Embryonic facial prominence (tissue), 1 donor: ENCODE results near the gene RAB40AL.
"Not testable (repeated sequence)": the region's sequence is repeated elsewhere in the genome, so short reads cannot be mapped to it uniquely, and the experiment has no call there.

Source experiments
- DNase-seq: peaks from one replicate; pipeline ENCODE4 v3.0.0-alpha.2; 2016; ENCODE audit errors: extremely low spot score

Gene RAB40AL, protein sequence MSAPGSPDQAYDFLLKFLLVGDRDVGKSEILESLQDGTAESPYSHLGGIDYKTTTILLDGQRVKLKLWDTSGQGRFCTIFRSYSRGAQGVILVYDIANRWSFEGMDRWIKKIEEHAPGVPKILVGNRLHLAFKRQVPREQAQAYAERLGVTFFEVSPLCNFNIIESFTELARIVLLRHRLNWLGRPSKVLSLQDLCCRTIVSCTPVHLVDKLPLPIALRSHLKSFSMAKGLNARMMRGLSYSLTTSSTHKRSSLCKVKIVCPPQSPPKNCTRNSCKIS

DNA sequence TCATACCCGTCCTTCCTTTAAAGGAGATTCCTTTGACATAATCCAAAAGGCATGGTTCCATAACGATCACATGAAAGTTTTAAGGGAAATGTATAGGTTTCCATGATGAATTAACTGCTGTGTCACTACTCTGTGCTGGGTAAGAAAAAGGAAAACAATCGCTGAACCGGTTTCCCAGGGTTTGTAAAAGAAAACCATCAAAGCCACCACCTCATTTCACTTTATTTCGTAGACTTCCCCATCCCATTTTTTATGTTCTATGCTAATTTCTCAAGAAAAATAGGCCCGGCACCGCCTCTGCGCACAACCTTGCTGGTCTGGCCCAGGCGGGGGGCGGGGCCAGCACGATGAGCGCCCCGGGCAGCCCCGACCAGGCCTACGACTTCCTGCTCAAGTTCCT, at the start of gene RAB40AL:
TSS of gene RAB40AL (plus strand) at position 301 of the 400 bp plus-strand sequence. CDS start at position 348, 47 bp downstream.
- DNase-seq, result not testable (repeated sequence)

DNA sequence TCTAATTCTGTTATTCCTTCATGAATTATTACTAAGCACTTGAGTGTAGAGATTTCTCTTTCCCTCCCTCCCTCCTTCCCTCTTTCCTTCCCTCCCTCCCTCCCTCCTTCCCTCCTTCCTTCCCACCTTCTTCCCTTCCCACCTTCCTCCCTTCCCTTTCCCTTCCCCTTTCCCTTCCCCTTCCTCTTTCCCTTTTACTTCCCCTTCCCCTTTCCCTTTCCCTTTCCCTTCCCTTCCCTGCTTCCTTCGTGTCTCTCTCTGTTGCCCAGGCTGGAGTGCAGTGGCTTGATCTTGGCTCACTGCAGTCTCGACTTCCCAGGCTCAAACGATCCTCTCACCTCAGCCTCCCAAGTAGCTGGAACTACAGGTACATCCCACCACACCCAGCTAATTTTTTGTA, 49.4 kb upstream of the RAB40AL start:
- DNase-seq, result no peak

DNA sequence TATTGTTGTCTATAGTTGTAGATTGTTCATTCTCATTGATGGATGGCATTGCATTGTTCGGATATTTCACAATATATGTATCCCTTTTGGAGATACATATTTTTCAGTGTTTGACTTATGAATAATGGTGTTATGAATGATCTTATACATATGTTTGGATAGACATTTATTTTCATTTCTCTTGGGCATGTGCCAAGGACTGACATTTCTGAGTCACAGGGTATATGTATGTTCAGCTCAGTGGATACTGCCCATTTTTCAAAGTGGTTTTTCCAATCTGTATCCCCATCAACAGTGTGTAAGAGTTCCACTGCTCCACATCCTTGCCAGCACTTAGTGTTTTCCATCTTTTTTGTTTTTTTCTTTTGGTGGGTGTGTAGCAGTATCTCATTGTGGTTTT, 45.0 kb upstream of the RAB40AL start:
- no peak for DNase-seq

DNA sequence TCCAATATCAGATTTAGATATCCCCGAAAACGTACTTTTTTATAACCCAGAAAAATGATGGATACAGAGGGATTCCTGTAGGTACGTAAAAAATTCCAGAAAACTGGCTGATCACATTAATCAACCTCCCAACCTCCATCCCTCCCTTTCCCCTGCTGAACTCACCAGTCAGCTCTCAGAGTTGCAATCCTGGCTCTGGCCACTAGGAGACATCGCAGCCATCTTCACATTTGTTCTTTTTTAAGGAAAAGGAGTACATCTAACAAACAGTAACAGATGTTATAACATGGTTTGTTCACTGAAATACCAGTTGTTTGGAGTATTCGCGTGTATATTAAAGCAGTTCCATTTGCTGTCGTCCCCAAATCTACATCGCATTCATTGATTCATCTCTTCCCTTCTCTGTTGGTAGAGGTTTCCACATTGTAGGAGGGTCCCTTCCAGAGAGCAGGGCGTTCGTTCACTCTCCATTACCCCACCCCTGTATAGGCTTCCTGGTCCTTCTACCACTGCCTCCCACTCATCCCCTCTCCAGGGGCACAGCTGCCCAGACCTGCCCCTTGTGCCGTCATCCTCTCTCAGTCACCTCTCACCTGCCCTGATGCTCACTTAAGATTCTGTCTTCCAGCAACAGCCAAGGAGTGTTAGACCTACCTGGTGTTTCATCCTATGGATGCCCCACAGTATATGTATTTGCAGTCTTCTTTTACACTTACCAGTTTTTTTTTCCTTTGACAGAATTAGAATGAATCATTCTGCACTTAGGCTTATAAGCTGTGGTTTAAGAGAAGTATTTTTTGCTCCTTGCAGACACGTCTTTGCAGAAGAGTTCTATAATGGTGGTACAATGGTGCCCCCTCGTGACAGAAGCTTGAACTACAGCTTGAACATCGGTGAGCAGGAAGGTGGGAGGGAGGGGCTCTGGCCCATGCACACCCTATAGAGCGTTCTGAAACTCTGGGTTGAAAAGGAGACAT, 36.8 kb upstream of the RAB40AL start:
- DNase-seq, result no peak

DNA sequence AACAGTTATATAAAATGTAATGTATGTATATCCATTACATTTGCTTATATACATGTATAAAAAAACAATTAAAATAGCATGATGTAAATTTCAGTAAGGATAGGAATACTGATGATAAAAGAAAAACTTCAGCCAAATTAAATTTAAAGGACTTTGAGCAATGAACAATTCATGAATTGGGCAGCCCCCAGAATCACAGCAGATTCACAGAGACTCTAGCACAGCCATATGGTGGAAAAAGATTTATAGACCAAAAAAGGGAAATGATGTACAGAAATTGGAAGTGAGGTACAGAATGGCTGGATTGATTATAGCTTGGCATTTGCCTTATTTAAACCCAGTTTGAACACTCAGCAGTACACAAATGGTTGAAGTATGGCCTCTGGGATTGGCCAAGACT, 34.7 kb upstream of the RAB40AL start:
- no peak for DNase-seq

DNA sequence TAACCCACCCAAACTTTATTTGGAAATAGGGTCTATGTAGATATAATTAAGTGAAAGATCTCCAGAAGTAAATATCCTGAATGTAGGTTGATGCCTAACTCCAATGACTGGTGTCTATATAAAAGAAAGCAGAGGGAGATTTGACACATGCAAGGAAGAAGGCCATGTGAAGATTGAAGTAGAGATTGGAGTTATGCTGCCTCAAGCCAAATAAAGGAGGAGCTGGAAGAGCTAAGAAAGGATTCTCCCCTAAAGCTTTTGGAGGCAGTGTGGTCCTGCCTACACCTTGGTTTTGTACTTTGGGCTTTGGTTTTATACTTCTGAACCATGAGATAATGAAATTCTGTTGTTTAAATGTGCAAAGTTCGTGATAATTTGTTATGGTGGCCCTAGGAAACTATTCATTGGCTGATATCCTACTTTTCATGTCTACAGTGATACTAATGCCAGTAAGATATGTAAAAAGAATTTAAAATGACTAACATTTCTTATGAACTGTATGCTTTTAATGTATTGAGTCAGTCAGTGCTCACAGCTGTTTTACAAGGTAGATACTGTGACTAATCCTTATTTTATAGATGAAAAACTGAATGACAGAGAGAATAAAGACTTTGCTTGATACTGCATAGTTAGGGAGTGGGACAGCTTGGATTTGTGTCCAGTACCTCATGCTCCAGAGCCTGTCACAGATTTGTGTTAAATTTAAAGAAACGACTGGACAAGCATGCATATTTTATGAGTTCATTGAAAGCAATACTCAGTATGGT, 5.9 kb upstream of the RAB40AL start:
- DNase-seq, result no peak

DNA sequence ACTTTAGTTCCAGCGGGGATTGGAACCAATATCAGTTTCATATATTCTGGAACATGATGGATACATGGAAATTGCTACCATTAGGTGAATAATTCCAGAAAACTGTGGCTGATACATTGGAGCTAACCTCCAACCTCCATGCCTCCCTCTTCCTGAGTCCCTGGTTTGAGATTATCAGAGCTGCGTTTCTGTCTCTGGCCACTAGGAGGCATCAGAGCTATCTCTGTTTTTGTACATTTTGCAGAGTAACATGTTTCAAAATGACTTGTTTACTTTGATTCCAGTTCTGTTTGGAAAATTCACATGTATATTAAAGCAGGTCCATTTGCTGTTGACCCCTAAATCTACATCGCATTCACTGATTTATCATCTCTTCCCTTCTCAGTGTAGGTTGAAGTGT, 2.4 kb upstream of the RAB40AL start:
- no peak for DNase-seq

DNA sequence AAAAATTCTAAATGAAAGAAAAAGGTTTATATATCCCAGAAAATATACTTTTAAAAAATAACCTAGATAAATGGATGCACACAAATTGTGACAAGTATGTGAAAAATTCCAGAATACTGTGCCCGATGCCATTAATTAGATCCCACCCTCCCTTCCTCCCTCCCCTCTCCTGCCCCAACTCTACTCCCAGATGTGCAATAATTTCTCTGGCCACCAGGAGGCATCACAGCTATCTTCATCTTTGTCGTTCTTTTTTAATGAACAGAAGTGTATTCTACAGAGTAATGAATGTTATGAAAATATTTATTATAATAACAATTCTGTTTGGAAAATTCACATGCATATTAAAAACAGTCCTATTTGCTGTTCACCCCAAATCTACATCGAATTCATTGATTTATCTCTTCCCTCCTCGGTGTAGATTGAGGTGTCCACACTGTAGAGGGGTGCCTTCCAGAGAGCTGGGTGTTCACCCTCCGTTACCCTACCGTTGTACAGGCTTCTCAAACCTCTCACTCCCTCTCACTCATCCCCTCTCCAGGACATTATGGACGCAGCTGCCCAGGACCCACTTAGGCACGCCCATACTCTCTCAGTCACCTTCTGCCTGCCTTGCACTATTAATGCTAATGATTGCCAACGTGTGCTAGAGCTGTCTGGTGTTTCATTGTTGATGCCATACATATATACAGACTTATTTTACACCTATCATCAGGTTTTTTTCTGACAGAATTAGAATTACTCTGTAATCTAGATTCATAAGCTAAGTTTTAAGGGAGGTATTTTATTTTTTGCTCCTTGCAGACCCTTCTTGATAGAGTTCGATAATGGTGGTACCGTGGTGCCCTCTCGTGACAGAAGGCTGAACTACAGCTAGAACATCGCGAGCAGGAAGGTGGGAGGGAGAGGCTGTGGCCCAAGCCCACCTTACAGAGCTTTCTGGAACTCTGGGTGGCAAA, 14.1 kb downstream of the RAB40AL start:
- no peak for DNase-seq

DNA sequence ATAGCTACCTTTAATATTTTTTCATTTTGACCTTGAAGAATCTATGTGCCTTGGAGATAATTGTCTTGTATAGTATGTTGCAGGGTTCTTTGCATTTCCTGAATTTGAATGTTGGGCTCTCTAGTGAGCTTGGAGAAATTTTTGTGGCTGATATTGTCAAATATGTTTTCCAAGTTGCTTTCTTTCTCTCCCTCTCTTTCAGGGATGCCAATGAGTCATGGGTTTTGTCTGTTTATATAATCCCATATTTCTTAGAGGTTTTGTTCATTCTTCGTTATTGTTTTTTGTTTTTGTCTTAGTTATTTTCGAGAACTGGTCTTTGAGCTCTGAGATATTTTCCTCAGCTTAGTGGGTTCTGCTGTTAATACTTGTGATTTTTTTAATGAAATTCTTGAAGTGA, 20.7 kb downstream of the RAB40AL start:
- no peak for DNase-seq

DNA sequence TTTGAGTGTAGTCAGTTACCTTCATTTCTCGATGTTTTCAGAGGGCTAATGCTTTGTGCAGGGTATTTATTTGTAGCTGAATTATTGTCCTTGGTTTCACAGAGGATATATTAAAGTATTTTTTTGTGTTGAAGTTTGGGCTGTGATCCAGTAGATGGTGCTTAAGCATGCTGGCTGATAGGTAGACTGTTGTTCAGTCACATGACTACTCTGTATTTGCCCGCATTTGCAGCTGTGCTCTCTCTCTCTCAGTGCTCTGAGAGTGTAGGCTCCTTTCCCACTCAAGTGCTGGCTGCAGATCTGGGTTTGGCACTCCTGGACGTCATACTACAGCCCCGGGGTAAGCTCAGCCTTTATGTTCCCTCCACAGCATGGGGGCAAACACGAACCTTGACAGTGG, 21.7 kb downstream of the RAB40AL start:
- no peak for DNase-seq

DNA sequence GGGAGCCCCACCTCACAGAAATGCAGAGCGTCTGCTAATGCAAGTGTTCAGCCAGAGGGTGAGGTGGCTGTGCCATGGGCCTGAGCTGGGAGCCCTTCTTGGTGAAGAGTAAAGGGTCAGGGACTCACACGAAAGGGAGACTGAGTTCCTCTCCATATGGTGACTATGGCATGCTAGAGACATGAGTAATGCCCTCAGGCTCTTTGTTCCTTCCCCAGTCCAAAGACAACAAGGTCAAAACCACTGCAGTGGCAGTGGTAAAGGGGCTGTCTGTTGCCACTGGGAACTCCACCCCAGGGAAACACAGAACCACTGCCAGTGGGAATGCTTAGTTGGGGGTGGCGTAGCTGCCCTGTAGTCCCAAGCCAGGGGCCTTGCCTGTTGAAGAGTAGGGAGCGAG, 22.4 kb downstream of the RAB40AL start:
- no peak for DNase-seq

DNA sequence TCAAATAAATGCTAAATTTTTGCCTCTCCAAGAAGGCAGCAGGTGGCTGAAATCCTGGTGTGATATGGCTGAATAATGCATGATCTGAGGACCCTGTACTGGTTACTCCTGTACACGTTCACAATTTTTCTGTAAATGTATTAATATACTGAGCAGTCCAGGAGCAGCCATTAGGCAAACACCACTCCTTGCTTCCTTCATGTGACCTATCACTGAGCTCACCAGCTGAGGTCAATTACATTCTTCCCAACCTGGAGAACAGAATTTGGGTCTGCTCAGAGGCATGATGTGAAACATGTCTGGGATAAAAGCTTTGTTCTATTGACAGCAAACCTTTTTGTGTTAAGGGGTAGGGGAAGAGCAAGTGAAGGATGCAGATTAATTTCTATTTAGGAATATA, 26.9 kb downstream of the RAB40AL start:
- no peak for DNase-seq

DNA sequence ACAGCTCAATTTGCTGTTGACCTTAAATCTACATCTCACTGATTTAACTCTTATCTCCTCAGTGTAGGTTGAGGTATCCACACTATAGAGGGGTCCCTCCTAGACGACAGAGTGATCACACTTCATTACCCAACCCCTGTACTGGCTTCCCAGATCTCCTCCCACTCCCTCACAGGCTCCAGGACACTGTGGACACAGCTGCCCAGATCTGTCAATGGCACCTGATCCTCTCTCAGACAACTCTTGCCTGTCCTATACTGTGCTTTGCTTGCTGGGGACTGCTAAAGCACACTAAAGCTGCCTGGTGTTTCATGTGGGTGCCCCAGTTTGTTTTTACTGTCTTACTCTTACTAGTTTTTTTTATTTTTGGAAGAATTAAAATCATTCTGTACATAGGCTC, 27.9 kb downstream of the RAB40AL start:
- no peak for DNase-seq

DNA sequence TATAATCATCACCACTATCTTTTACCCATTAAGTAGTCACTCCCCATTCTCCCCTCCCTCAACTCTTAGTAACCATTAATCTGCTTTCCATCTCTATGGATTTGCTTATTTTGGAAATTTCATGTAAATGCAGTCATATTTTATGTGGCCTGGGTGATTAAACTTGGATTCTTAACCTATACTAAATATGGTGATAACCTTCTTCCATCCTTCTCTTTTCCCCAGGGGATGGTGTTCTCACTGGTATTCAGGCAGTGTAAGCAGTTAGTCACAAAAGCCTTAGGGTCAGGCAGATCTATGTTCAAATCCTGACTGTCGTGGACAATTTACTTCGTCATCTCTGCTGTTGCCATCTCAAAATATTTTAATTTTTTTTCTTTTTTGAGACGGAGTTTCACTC, 29.6 kb downstream of the RAB40AL start:
- DNase-seq, result no peak

DNA sequence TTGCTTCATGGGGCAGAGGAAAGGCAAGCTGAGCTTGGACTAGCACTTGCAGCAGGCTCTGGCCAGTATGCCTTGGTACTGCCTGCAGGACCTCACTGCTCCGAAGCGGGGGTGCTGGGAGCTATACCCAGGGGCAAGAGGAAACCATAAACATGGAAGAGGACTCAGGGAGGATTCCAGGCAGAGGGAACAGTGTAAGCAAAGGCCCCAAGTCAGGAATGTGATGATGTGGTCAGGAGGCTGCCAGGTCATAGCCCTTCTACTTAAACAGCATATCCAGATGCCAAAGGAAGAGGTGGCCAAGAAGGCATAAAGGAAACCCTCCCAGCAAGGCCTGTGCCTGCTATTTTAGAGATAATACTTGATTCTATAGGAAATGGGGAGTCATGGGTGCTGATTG, 31.1 kb downstream of the RAB40AL start:
- no peak for DNase-seq

DNA sequence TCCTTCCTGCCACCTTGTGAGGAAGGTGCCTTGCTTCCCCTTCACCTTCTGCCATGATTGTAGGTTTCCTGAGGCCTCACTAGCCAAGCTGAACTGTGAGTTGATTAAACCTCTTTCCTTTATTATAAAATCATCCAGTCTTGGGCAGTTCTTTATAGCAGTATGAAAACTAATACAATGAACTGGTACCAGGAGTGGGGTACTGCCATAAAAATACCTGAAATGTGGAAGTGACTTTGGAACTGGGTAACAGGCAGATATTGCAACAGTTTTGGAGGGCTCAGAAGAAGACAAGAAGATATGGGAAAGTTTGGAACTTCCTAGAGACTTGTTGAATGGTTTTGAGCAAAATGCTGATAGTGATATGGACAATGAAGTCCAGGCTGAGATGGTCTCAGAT, 34.5 kb downstream of the RAB40AL start:
- DNase-seq, result not testable (repeated sequence)

DNA sequence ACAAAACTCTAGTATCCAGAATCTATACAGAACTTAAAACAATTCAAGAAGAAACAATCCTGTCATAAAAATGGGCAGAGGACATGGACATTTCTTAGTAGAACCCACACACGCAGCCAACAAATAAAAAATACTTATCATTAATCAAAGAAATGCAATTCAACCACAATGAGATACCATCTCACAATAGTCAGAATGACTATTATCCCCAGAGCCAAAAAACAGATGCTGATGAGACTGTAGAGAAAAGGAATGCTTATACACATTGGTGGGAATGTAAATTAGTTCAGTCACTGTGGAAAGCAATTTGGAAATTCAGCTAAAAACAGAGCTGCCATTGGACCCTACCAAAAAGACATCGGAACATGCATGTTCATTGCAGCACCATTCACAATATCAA, 37.9 kb downstream of the RAB40AL start:
- DNase-seq, result no peak

DNA sequence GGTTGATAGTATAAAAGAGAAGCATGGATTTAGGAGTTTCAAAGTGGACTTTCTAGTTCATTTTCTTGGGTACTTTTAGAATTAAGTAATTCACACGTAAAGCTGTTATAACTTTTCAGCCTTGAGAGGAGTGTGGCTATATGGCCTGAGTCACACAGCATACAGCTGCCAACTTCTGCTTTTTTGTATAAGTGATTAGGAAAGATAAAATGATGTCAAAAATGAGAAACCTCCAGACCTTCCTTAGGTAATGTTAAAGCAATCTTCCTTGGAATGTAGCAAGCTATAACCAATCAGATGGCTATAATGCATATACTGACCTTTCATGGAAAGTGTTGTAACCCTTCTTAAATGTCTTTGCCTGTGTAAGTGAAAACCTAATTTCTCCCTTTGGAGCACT, 39.2 kb downstream of the RAB40AL start:
- DNase-seq, result no peak

DNA sequence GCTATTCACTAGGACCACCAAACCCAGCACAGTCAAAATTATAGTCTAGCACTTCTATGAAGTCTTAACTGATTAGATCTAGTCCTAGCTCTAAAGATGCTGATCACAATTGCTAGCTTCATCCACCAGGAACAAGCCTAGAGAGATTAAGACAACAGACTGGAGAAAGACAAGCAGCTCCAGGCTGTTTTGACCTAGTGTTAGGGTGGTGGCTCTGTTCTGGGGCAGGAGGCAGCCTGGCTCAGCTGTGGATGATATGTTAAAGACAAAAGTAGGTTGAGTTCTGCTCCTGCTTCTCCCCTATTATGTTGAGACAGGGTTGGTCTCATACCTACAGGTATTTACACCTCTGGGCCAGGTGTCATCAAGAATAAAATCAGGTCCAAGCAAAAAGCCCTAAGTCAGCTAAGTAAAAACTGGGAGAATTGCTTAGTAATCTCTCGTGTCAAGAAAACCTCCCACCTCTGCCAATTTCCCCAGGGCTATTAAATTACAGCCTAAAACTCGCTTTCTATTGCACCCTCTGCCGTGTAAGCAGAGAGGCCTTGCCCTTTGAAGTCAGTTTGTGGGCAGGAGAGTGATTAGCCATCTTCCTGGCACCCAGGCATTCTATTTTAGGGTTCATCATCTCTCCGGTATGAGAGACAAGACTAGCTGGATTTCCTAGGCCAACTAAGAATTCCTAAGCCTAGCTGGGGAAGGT, 39.9 kb downstream of the RAB40AL start:
- DNase-seq, result no peak

DNA sequence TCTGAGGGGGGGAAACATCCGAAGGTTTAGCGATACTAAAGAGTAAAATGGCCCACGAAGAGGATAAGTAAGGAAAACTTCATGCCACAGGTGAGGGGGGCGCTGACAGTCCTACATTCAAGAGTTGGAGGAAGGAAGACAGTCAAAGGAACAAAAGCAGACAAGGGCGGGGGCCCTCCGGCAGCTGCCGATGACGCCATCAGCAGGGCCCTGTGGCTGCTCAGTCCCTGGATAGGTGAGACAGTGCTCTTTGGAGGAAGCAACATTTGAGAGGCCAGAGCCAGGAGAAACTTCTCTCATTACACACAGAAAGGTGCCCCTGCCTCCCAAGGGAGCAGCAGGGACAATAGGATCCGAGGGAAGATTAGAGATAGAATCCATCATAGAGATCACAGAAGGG, 41.5 kb downstream of the RAB40AL start:
- no peak for DNase-seq

DNA sequence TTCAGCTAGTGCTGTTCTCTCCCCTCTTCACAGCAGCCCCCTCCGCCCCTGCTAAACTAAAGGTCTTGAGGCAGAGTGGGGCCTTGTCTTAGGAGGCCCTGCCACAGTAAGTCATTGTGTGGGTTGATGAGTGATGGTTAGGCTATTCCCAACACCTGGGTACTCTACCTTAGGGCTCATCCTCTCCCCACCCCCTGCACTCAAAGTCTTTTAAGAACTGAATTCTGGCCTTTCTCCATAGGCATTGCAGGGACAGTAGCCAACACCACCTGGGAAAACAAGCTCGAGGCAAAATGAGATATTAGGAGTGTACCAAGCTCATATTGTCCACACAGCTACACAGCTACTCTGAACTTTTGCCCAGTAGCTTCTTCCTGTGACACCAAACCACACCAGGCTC, 42.5 kb downstream of the RAB40AL start:
- DNase-seq, result no peak
